Muscle of back (tissue), 11 donors: ENCODE results near the gene ZNF32. TPM values are rescaled to one million over a fixed set of nuclear protein-coding genes. Genes with fewer than 3 reads are reported as not detected.
A peak's percentile ranks its signal among the peaks of the same experiment; 100 is the strongest.
"Not testable (repeated sequence)": the region's sequence is repeated elsewhere in the genome, so short reads cannot be mapped to it uniquely, and the experiment has no call there.

Source experiments
- DNase-seq, 3 donors: peaks; one replicate each; pipeline versions ENCODE4 v3.0.0 to v3.0.0-alpha.2; 2013
- polyA plus RNA-seq, 10 donors: library from polyadenylated mRNA; unstranded; fragments of 120-200 nt; gene quantifications; one replicate each; pipeline ENCODE4 v1.2.1, GENCODE V29; 2013; ENCODE audit not compliant: insufficient read length in 10 of 10

The ZNF32 gene
- polyA plus RNA-seq, 10 donors: 39.8 to 62.7 (median 46.0) TPM

- DNase-seq: no peak
Observed at GRCh38 chr10:43644252-43644651, 4.4 kb downstream of the ZNF32 start.

GRCh38 chr10:43640603-43641002 is 8.1 kb downstream of the ZNF32 start:
- DNase-seq: no peak

GRCh38 chr10:43635816-43636215 is 12.9 kb downstream of the ZNF32 start:
- not testable (repeated sequence) for DNase-seq

GRCh38 chr10:43628956-43629355 is 19.7 kb downstream of the ZNF32 start:
- DNase-seq: no peak

- DNase-seq: no peak
Observed at GRCh38 chr10:43627942-43628341, 20.7 kb downstream of the ZNF32 start.

GRCh38 chr10:43623351-43623750 is 25.3 kb downstream of the ZNF32 start:
- DNase-seq: peak in 1 of 3 donors; percentile 9

GRCh38 chr10:43622038-43622437 is 26.6 kb downstream of the ZNF32 start:
- no peak for DNase-seq

GRCh38 chr10:43619368-43619767 is 29.3 kb downstream of the ZNF32 start:
- DNase-seq: no peak

GRCh38 chr10:43616697-43617370 is 31.8 kb downstream of the ZNF32 start:
- DNase-seq: no peak

- no peak for DNase-seq
Observed at GRCh38 chr10:43610636-43611035, 38.0 kb downstream of the ZNF32 start.

- DNase-seq: no peak
Observed at GRCh38 chr10:43607199-43607573, 41.5 kb downstream of the ZNF32 start.

GRCh38 chr10:43606323-43607198 is 42.1 kb downstream of the ZNF32 start, which contains the start of gene ZNF485:
Gene ZNF485, plus strand, starts transcription at chr10:43606438. Its CDS starts 613 bp downstream, at chr10:43607051.
- DNase-seq: peak; percentile 54 to 89 (median 74)

GRCh38 chr10:43605850-43606322 is 42.8 kb downstream of the ZNF32 start:
- no peak for DNase-seq

GRCh38 chr10:43601576-43601975 is 47.1 kb downstream of the ZNF32 start:
- not testable (repeated sequence) for DNase-seq

- DNase-seq: no peak
Observed at GRCh38 chr10:43599333-43599732, 49.3 kb downstream of the ZNF32 start.

GRCh38 chr10:43598446-43598845 is 50.2 kb downstream of the ZNF32 start:
- peak; percentile 9 to 34 (median 20) for DNase-seq

- DNase-seq: peak in 1 of 3 donors; percentile 8
Observed at GRCh38 chr10:43596546-43596945, 52.1 kb downstream of the ZNF32 start.

GRCh38 chr10:43595739-43596298 is 52.9 kb downstream of the ZNF32 start:
- DNase-seq: no peak

GRCh38 chr10:43594944-43595589 is 53.6 kb downstream of the ZNF32 start:
- DNase-seq: peak; percentile 10 to 52 (median 38)
